Right forelimb (tissue), 1 donor: ENCODE measurements around the gene AGPAT1.
"Not testable (repeated sequence)": the region's sequence is repeated elsewhere in the genome, so short reads cannot be mapped to it uniquely, and the experiment has no call there.

Experiments
- DNase-seq: peaks from one replicate; pipeline ENCODE4 v3.0.0-alpha.2; 2018

The AGPAT1 gene

GRCh38 chr6:32185681-32186131, 9.8 kb upstream of the AGPAT1 start:
- not testable (repeated sequence) for DNase-seq

- no peak for DNase-seq
Observed at GRCh38 chr6:32184084-32184640, 8.3 kb upstream of the AGPAT1 start, which contains the start of gene AGER. TSS of gene AGER (minus strand) at chr6:32184253. CDS start at chr6:32184222, 31 bp downstream.

- DNase-seq, result no peak
Observed at GRCh38 chr6:32183483-32184083, 7.7 kb upstream of the AGPAT1 start.

GRCh38 chr6:32183030-32183429, 7.1 kb upstream of the AGPAT1 start:
- DNase-seq, result no peak

GRCh38 chr6:32182555-32182981, 6.7 kb upstream of the AGPAT1 start:
- DNase-seq, result no peak

GRCh38 chr6:32181915-32182529, 6.1 kb upstream of the AGPAT1 start:
- DNase-seq, result no peak

- DNase-seq, result no peak
Observed at GRCh38 chr6:32181148-32181702, 5.3 kb upstream of the AGPAT1 start.

GRCh38 chr6:32179766-32180405, 4.0 kb upstream of the AGPAT1 start:
- no peak for DNase-seq

GRCh38 chr6:32178547-32179440, 2.9 kb upstream of the AGPAT1 start:
- DNase-seq, result no peak

- DNase-seq, result peak; percentile 96
Observed at GRCh38 chr6:32177788-32178546, 2.1 kb upstream of the AGPAT1 start, which contains the start of gene RNF5. TSS of gene RNF5 (plus strand) at chr6:32178405. CDS start at chr6:32178512, 107 bp downstream.

- no peak for DNase-seq
Observed at GRCh38 chr6:32177183-32177787, 1.4 kb upstream of the AGPAT1 start.

GRCh38 chr6:32176476-32177182, 745 bp upstream of the AGPAT1 start:
- no peak for DNase-seq

GRCh38 chr6:32175322-32175710, 568 bp downstream of the AGPAT1 start:
- no peak for DNase-seq

- DNase-seq, result no peak
Observed at GRCh38 chr6:32174416-32174815, 1.5 kb downstream of the AGPAT1 start.

GRCh38 chr6:32173051-32173727, 2.7 kb downstream of the AGPAT1 start:
- DNase-seq, result no peak

GRCh38 chr6:32171234-32171633, 4.7 kb downstream of the AGPAT1 start:
- DNase-seq, result no peak

GRCh38 chr6:32170294-32170693, 5.6 kb downstream of the AGPAT1 start:
- no peak for DNase-seq

- DNase-seq, result no peak
Observed at GRCh38 chr6:32168807-32169591, 6.9 kb downstream of the AGPAT1 start.

- DNase-seq, result no peak
Observed at GRCh38 chr6:32168350-32168749, 7.5 kb downstream of the AGPAT1 start.
